Measurements from ENCODE around the gene C19orf67.

C19orf67 gene

GRCh38 chr19:14081797-14082674, 3.5 kb downstream of the C19orf67 start:
- no peak for DNase-seq

- DNase-seq, result peak; percentile 98
Measured at GRCh38 chr19:14080887-14081796, 4.4 kb downstream of the C19orf67 start.

GRCh38 chr19:14078411-14078810, 7.2 kb downstream of the C19orf67 start:
- DNase-seq, result no peak

- peak; percentile 66 for DNase-seq
Measured at GRCh38 chr19:14073925-14074838, 11.4 kb downstream of the C19orf67 start.

- peak; percentile 81 for DNase-seq
Measured at GRCh38 chr19:14073261-14073924, 12.2 kb downstream of the C19orf67 start.

- peak; percentile 77 for DNase-seq
Measured at GRCh38 chr19:14072535-14073260, 12.9 kb downstream of the C19orf67 start, which contains the start of gene MISP3. Gene MISP3, plus strand, starts transcription at chr19:14072786. Its CDS starts 524 bp downstream, at chr19:14073310.

GRCh38 chr19:14070268-14071050, 15.1 kb downstream of the C19orf67 start:
- DNase-seq, result no peak

GRCh38 chr19:14066134-14066533, 19.4 kb downstream of the C19orf67 start:
- DNase-seq, result no peak

- DNase-seq, result no peak
Measured at GRCh38 chr19:14063105-14063504, 22.5 kb downstream of the C19orf67 start.

- no peak for DNase-seq
Measured at GRCh38 chr19:14062558-14062855, 23.1 kb downstream of the C19orf67 start.

- DNase-seq, result no peak
Measured at GRCh38 chr19:14061751-14062557, 23.6 kb downstream of the C19orf67 start, which contains the start of gene PALM3. Gene PALM3, minus strand, starts transcription at chr19:14062076. Its CDS starts 96 bp downstream, at chr19:14061980.

- no peak for DNase-seq
Measured at GRCh38 chr19:14061081-14061749, 24.4 kb downstream of the C19orf67 start.

GRCh38 chr19:14059652-14060155, 25.9 kb downstream of the C19orf67 start:
- no peak for DNase-seq

- no peak for DNase-seq
Measured at GRCh38 chr19:14059093-14059480, 26.5 kb downstream of the C19orf67 start.

GRCh38 chr19:14058182-14059092, 27.1 kb downstream of the C19orf67 start:
- DNase-seq, result no peak

- DNase-seq, result no peak
Measured at GRCh38 chr19:14056741-14057356, 28.7 kb downstream of the C19orf67 start.

- no peak for DNase-seq
Measured at GRCh38 chr19:14056069-14056666, 29.4 kb downstream of the C19orf67 start.

All from retina (tissue), 1 donor.